Peyer's patch (tissue), 4 donors: ENCODE data around the gene TTC31. TPM values are rescaled to one million over a fixed set of nuclear protein-coding genes. Genes with fewer than 3 reads are reported as not detected.

Experiments
- DNase-seq, 3 donors: peaks; one replicate each; pipeline ENCODE4 v3.0.0-alpha.2; 2017 to 2019
- H3K27ac ChIP-seq, 4 donors: fragments of 200-600 bp; sonication (generic); one replicate each; pipeline ENCODE4 v1.5.1; 2016 to 2019
- H3K27me3 ChIP-seq, 2 donors: fragments of 200-600 bp; sonication (generic); one replicate each; pipeline ENCODE4 v1.5.1; 2019
- H3K36me3 ChIP-seq, 3 donors: fragments of 200-600 bp; sonication (generic); one replicate each; pipeline ENCODE4 v1.5.1; 2016 to 2019
- H3K4me1 ChIP-seq, 4 donors: fragments of 200-600 bp; sonication (generic); one replicate each; pipeline ENCODE4 v1.5.1; 2016 to 2019
- H3K4me3 ChIP-seq, 4 donors: fragments of 200-600 bp; sonication (generic); 1 replicate in 3 of 4; 2 replicates in 1 of 4; pipeline ENCODE4 v1.5.1; 2016 to 2019; ENCODE audit warnings: mild to moderate bottlenecking in 1 of 4
- H3K9me3 ChIP-seq, 4 donors: fragments of 200-600 bp; sonication (generic); one replicate each; pipeline ENCODE4 v1.5.1; 2016 to 2019; ENCODE audit warnings: mild to moderate bottlenecking in 1 of 4
- POLR2A ChIP-seq, 2 donors: fragments of 450-650 bp; IDR thresholded peaks; one replicate each; pipeline ENCODE4 v1.5.1; 2017; ENCODE audit warnings: antibody characterized with exemption in 2 of 2, mild to moderate bottlenecking in 2 of 2, moderate library complexity in 2 of 2
- total RNA-seq, 4 donors: library from RNA; depleted of rRNA; stranded (reverse); fragments of >200 nt; gene quantifications; one replicate each; pipeline ENCODE4 v1.1.0, GENCODE V29; 2016
- TF ChIP-seq, protein P1 (sequence below), 6 experiments: fragments of 450-650 bp in 4 of 6; fragments of 200-600 bp in 2 of 6; sonication (generic) in 1 of 6; IDR thresholded peaks; one replicate each; pipeline ENCODE4 v1.5.1; 2017 to 2019; ENCODE audit warnings: antibody characterized with exemption in 6 of 6, mild to moderate bottlenecking in 3 of 6, moderate library complexity in 1 of 6

TTC31 gene
- total RNA-seq, 4 donors from 2014 or later, result 42.9 to 79.5 (median 65.2) TPM

DNA sequence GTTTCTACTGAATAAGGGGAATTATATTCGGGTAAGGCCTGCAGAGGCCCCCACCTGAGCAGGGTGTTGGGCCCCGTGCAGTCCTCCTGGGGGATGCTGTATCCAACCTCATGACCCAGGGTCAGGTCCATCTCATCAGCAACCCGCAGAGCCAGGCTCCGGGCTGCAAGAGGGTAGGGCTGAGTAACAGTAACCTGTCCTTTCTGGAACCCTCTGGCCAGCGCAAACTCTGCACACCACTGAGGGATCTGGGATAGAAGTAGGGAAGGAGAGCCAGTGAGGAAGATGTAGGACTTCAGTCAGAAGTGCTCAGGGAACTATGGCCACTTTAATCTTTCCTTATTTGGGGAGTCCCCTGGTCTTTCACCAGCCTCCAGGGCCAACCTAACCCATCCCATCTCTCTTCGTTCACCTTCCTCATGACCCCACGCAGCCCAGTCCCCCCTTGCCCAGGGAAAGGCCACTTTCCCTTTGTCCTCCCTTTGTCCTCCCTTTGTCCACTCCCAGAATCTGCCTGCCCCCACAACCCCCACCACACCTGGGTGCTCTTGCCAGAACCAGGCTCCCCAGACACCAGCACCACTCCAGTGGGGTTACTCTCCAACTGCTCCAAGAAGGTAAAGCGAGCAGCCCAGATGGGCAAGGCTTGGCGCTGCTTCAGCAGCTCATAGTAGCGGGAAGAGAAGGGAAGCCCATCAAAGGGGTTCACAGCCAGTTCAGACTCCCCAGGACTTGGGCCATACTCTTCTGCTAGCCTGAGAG lies 42.3 kb downstream of the TTC31 start:
- Histone ChIP-seq H3K4me3 (peak overlapping the region in 3 of 4 donors; percentile 17 to 55 (median 43)), H3K36me3 (peaks cover 0 to 23% (median 0%) of the 10 kb centered on the region in 3 donors), H3K27me3 (no peaks in the 10 kb centered on the region), H3K9me3 (no peaks in the 10 kb centered on the region), H3K27ac (peak overlapping the region in 3 of 4 donors; percentile 55 to 69 (median 64)), H3K4me1 (peaks cover 0 to 11% (median 8%) of the 10 kb centered on the region in 4 donors)
- no peak for DNase-seq
- TF ChIP-seq, protein P1, sequence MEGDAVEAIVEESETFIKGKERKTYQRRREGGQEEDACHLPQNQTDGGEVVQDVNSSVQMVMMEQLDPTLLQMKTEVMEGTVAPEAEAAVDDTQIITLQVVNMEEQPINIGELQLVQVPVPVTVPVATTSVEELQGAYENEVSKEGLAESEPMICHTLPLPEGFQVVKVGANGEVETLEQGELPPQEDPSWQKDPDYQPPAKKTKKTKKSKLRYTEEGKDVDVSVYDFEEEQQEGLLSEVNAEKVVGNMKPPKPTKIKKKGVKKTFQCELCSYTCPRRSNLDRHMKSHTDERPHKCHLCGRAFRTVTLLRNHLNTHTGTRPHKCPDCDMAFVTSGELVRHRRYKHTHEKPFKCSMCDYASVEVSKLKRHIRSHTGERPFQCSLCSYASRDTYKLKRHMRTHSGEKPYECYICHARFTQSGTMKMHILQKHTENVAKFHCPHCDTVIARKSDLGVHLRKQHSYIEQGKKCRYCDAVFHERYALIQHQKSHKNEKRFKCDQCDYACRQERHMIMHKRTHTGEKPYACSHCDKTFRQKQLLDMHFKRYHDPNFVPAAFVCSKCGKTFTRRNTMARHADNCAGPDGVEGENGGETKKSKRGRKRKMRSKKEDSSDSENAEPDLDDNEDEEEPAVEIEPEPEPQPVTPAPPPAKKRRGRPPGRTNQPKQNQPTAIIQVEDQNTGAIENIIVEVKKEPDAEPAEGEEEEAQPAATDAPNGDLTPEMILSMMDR (IDR thresholded peaks at IDR 0.05), result no peak
- TF ChIP-seq POLR2A (IDR thresholded peaks at IDR 0.05), result no peak

DNA sequence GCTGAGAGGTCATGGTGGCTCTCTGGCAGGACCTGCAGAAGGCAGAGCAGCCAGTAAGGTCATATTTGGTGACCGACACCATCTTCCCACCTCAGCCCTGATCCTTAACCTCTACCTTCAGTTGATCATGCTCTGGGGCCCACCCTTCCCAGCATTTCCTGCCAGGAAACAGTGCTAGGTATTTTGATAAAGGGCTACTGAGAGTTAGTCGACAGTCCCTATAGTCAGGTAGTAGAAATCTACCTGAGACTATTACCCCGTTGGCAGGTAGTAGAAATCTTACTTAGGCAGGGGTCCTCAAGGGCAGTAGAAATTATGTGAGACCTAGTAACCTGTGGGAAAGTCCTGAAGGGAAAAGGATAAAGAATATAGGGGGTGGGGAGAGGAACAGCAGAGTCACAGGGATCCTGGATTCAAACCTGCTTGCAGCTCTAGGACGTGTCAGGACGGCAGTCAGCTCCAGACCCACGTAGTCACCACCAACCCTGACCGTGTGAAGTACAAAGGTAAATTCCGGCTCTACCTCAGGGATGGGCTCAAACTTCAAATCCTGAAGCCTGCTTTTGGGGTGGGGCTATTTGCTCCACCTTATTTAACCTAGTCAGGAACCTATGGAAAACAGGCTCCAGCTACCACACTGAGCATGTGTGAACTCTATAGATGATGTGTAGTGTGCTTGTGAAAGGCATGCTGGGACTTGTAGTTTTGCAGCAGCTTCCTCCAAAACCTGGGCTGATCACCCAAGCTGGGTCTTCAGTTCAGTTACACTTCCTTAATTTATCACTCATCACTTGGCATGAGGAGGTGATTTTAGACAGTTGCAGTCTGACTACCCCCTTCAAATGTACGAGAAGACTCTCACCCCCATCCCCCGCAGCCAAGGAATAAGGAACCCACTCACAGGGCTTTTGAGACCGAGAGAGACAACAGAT lies 43.1 kb downstream of the TTC31 start, which contains the start of gene DQX1:
Gene DQX1, minus strand, starts transcription at position 515 of the 932 bp plus-strand sequence. Its CDS starts 502 bp downstream, at position 13.
- peaks cover 0 to 16% (median 9%) of the 10 kb centered on the region in 4 donors for H3K4me1 ChIP-seq
- no peaks in the 10 kb centered on the region for H3K9me3 ChIP-seq
- H3K27me3 ChIP-seq, result no peaks in the 10 kb centered on the region
- peak within 1 kb of the TSS in 3 of 4 donors; percentile 55 to 69 (median 64) for H3K27ac ChIP-seq
- peak within 1 kb of the TSS in 3 of 4 donors; percentile 17 to 55 (median 43) for H3K4me3 ChIP-seq
- peaks cover 0 to 19% (median 0%) of the 10 kb centered on the region in 3 donors for H3K36me3 ChIP-seq
- peak; percentile 68 to 88 for TF ChIP-seq POLR2A (IDR thresholded peaks at IDR 0.05)
- TF ChIP-seq, protein P1 (IDR thresholded peaks at IDR 0.05), result no peak
- peak in 2 of 3 donors; percentile 35 to 82 for DNase-seq

DNA sequence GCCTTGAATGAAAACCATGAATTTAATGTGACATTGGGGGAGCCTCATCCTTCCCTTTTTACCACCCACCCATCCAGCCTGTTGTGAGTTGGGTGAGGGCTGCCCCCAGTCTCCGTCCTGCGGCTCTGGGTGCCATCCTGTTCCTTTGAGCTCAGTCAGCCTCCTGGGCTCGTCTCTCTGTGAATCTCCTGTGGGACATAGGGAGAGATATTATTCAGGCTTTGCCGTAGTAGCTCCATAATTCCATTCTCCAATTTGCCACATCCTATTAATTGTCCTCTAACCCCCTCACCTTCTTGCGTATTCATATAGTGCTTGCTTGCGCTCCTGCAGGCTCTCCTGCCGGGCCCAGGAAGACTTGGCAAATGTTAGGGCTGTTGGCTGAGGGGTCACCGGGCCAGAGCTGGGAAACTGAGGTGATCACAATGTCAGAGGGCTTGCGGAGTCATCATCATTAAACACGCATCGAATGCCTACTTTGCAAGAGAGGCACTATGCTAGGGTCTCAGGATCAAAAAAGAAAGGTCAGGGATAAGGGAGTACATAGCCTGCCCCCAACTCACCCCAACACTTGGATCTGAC lies 43.9 kb downstream of the TTC31 start:
- H3K9me3 ChIP-seq, result no peaks in the 10 kb centered on the region
- no peak for DNase-seq
- H3K27me3 ChIP-seq, result no peaks in the 10 kb centered on the region
- H3K4me3 ChIP-seq, result no peak overlapping the region
- no peak overlapping the region for H3K27ac ChIP-seq
- TF ChIP-seq, protein P1 (IDR thresholded peaks at IDR 0.05), result no peak
- no peak for TF ChIP-seq POLR2A (IDR thresholded peaks at IDR 0.05)
- H3K4me1 ChIP-seq, result peaks cover 0 to 22% (median 11%) of the 10 kb centered on the region in 4 donors
- H3K36me3 ChIP-seq, result peaks cover 0 to 19% (median 0%) of the 10 kb centered on the region in 3 donors

DNA sequence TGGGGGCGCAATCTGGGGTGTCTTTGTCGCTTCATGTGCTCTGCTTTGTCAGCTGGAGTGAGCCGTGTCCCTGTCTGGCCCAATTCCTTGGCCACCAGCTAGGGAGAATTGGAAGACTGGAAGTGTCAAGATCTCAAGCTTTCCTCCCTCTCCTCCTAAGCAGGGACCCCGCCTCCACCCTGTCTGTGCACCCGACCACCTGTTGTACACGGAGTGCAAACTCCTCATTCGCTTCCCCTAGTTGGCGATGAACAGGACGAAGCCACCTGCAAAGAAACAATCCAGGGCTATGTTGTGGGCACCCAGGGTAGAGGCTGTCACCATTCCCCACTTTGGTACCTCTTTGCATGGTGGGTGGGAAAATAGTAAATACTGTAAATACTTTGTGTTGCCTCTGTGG lies 44.9 kb downstream of the TTC31 start:
- Histone ChIP-seq H3K27ac (no peak overlapping the region), H3K27me3 (no peaks in the 10 kb centered on the region), H3K4me3 (no peak overlapping the region), H3K9me3 (no peaks in the 10 kb centered on the region), H3K36me3 (peaks cover 0 to 20% (median 0%) of the 10 kb centered on the region in 3 donors), H3K4me1 (peaks cover 0 to 22% (median 11%) of the 10 kb centered on the region in 4 donors)
- TF ChIP-seq, protein P1 (IDR thresholded peaks at IDR 0.05), result no peak
- no peak for DNase-seq
